ENCODE results near the gene MCTP2.

DNA sequence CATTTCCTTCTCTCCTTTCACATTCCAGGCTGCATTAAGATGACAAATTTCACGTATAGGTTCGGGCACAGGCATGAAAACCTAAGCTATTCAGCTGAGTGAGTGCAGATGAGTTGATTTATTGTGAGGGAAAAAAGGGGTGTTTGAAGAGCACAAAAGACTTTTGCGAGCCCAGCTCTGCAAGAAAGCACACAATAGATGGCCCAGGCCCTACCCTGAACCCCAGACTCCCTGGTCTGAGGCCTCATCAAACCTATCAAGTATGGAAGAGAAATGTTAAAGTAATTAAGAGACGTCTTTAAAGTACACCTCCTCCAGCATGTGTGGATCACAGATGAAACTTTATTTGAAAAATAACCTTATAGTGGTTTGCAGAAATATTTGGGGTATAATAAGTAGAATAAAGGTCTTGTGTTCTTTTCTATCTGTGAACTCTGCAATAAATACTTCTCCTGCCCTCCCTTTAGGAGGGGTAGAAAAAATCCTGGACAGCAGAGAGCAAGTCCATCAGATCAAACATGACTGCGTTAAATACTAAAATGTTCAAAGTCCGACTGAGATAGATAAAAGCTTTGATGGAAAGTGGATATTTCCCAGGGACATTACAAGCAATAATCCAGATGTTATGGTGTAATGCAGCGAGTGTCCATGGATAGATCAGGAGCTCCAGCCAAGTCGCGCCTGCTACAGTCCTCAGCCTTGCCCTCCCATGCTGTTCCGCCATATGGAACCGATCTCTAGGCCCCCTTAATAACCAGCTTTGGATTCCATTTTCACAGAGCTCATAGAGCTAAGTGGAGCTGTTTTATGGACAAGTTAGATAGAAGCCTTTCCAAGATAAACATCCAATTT is 121.5 kb downstream of the MCTP2 start:
- no peak for TF ChIP-seq SPI1 (IDR thresholded peaks at IDR 0.05; ENCODE audit: borderline replicate concordance, low read depth)
- TF ChIP-seq, protein P1, sequence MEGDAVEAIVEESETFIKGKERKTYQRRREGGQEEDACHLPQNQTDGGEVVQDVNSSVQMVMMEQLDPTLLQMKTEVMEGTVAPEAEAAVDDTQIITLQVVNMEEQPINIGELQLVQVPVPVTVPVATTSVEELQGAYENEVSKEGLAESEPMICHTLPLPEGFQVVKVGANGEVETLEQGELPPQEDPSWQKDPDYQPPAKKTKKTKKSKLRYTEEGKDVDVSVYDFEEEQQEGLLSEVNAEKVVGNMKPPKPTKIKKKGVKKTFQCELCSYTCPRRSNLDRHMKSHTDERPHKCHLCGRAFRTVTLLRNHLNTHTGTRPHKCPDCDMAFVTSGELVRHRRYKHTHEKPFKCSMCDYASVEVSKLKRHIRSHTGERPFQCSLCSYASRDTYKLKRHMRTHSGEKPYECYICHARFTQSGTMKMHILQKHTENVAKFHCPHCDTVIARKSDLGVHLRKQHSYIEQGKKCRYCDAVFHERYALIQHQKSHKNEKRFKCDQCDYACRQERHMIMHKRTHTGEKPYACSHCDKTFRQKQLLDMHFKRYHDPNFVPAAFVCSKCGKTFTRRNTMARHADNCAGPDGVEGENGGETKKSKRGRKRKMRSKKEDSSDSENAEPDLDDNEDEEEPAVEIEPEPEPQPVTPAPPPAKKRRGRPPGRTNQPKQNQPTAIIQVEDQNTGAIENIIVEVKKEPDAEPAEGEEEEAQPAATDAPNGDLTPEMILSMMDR (IDR thresholded peaks at IDR 0.05; ENCODE audit: insufficient read depth, low read length), result no peak
- no peak for TF ChIP-seq POLR2AphosphoS5 (IDR thresholded peaks at IDR 0.05; ENCODE audit: low read depth)
- TF ChIP-seq, protein P2, sequence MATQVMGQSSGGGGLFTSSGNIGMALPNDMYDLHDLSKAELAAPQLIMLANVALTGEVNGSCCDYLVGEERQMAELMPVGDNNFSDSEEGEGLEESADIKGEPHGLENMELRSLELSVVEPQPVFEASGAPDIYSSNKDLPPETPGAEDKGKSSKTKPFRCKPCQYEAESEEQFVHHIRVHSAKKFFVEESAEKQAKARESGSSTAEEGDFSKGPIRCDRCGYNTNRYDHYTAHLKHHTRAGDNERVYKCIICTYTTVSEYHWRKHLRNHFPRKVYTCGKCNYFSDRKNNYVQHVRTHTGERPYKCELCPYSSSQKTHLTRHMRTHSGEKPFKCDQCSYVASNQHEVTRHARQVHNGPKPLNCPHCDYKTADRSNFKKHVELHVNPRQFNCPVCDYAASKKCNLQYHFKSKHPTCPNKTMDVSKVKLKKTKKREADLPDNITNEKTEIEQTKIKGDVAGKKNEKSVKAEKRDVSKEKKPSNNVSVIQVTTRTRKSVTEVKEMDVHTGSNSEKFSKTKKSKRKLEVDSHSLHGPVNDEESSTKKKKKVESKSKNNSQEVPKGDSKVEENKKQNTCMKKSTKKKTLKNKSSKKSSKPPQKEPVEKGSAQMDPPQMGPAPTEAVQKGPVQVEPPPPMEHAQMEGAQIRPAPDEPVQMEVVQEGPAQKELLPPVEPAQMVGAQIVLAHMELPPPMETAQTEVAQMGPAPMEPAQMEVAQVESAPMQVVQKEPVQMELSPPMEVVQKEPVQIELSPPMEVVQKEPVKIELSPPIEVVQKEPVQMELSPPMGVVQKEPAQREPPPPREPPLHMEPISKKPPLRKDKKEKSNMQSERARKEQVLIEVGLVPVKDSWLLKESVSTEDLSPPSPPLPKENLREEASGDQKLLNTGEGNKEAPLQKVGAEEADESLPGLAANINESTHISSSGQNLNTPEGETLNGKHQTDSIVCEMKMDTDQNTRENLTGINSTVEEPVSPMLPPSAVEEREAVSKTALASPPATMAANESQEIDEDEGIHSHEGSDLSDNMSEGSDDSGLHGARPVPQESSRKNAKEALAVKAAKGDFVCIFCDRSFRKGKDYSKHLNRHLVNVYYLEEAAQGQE (IDR thresholded peaks at IDR 0.05; ENCODE audit: insufficient replicate concordance, low read depth), result no peak
- TF ChIP-seq GABPA (IDR thresholded peaks at IDR 0.05; ENCODE audit: low read depth), result no peak
